Measurements from ENCODE around the gene LEFTY1. TPM values are rescaled to one million over a fixed set of nuclear protein-coding genes. Genes with fewer than 3 reads are reported as not detected.

The LEFTY1 gene
- total and polyA plus RNA-seq, 5 donors from 2014 or later: 0.13 to 0.39 (median 0.17) TPM; not detected in 2

DNA sequence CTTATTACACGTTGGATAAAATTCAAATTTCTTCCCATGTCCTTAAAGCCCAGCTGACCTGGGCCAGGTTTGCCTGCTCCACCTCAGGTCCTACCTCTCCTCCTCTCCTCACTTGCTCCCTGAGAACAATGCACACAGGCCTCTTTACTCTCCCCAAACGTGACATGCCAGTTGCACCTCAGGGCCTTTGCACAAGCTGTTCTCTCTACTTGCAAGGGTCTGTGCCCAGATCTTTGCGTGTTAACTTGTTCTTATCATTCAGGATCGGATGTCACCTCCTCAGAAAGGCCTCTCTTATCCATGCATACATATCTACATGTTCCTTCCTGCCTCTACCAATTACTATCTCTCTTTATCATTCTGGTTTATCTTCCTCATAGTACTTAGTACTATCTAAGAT, 14.7 kb upstream of the LEFTY1 start:
- H3K4me3 ChIP-seq (ENCODE audit: low read depth, low read length): no peak overlapping the region
- no peak for DNase-seq
- no peaks in the 10 kb centered on the region for H3K27me3 ChIP-seq (ENCODE audit: control insufficient read depth, insufficient read depth, low read length)
- H3K9me3 Mint-ChIP-seq: peaks cover 0 to 3% (median 0%) of the 10 kb centered on the region in 7 donors
- ATAC-seq (ENCODE audit: low read depth in 2 of 2): no peak
- H3K4me1 ChIP-seq (ENCODE audit: control insufficient read depth, insufficient read depth, low read length, poor library complexity, severe bottlenecking): peaks cover 13% of the 10 kb centered on the region
- H3K36me3 ChIP-seq (ENCODE audit: control insufficient read depth, insufficient read depth, low read length): no peaks in the 10 kb centered on the region
- peaks cover under 1 to 46% (median 27%) of the 10 kb centered on the region in 4 donors for H3K4me1 Mint-ChIP-seq
- H3K36me3 Mint-ChIP-seq: no peaks in the 10 kb centered on the region
- H3K27ac Mint-ChIP-seq: peak overlapping the region in 2 of 3 donors; percentile 56 to 74
- H3K27ac ChIP-seq (ENCODE audit: insufficient read depth, low read length, poor library complexity, severe bottlenecking): no peak overlapping the region
- no peak overlapping the region for H3K4me3 Mint-ChIP-seq
- no peaks in the 10 kb centered on the region for H3K9me3 ChIP-seq (ENCODE audit: control insufficient read depth in 2 of 2, low read length in 2 of 2)
- peaks cover 4% of the 10 kb centered on the region for H3K27me3 Mint-ChIP-seq

DNA sequence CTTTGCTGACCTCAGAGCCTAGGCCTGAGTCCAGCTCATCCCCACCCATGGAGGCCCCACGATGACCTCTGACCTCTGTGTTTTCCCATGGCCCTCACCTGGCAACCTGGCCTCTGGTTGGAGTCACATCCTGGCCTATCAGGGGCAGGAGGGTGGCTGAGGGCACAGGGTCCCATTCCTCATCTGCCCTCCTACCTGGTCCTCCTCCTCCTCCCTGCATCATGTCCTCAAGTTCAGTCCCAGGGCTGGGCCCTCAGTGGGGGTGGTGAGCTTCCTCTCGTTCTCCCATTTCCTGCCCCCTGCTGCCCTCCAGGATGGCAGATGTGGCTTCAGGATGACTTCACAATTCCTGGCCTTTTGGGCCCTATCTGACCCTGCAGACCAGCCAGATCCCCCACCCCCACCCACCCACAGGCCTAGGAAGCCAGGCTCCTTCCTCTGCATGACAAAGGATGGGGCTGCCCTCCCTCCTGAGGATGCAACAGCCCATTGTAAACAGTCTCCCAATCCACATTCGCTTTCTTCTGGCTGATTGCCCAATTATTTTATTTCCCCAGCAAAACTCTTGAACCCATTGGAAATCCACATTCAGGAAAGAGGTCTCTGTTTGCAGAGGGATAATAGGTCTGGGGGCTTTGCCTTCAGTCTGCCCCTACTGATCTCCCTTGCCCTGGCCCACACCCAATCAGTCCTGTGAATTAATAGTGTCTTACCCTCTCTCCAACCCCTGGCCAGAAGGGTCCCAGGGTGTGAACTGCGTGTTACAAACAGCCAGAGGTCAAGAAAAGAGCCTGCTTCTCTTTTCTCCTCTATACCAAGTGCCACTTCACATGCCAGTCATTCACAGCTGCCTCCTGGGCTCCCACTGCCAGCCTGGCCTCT, 10.3 kb upstream of the LEFTY1 start:
- Mint-ChIP-seq H3K27ac (peak overlapping the region; percentile 96 to 100 (median 99)), H3K36me3 (no peaks in the 10 kb centered on the region), H3K27me3 (peaks cover 4% of the 10 kb centered on the region), H3K4me1 (peaks cover 14 to 63% (median 42%) of the 10 kb centered on the region in 4 donors), H3K4me3 (peak overlapping the region; percentile 28 to 88 (median 51)), H3K9me3 (peaks cover 0 to 3% (median 0%) of the 10 kb centered on the region in 7 donors)
- Histone ChIP-seq H3K4me3 (ENCODE audit: low read depth, low read length) (no peak overlapping the region), H3K9me3 (ENCODE audit: control insufficient read depth in 2 of 2, low read length in 2 of 2) (no peaks in the 10 kb centered on the region), H3K27me3 (ENCODE audit: control insufficient read depth, insufficient read depth, low read length) (no peaks in the 10 kb centered on the region), H3K27ac (ENCODE audit: insufficient read depth, low read length, poor library complexity, severe bottlenecking) (peak overlapping the region; percentile 94), H3K4me1 (ENCODE audit: control insufficient read depth, insufficient read depth, low read length, poor library complexity, severe bottlenecking) (peaks cover 41% of the 10 kb centered on the region), H3K36me3 (ENCODE audit: control insufficient read depth, insufficient read depth, low read length) (no peaks in the 10 kb centered on the region)
- no peak for ATAC-seq (ENCODE audit: low read depth in 2 of 2)
- no peak for DNase-seq

DNA sequence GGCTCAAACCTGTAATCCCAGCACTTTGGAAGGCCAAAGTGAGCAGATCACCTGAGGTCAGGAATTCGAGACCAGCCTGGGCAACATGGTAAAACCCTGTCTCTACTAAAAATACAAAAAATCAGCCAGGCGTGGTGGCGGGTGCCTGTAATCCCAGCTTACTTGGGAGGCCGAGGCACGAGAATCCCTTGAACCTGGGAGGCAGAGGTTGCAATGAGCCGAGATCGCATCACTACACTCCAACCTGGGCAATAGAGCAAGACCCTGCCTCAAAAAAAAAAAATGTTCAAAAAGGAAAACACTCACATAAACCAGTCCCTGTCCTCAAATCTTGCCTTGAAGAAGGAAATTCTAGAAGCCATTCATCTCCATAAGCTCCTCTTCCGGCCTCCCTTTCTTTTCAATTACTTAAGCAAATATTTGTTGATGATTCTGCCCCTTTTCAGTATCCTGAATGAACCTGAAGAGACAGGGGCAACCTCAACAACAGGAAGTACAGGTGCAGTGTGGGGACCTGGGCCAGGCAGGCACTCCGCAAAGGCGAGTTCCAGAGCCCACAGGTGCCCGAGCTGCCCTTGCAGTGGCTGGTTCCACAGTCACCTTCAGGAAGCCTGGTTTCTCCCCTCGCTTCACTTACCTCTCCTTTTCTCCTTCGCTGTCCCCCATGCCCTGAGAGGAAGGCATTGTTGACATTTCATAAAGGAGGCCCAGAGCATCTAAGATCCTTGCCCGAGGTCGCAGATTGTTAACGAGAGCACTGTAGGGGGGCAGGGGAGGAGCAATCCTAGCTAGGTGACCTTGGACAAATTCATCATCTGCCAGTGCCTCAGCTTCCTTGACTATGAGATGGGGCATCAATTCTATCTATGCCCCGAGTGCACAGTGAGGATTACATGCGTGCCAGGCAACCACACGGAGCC, 8.9 kb upstream of the LEFTY1 start:
- DNase-seq: peak; percentile 30 to 81 (median 68)
- Mint-ChIP-seq H3K27me3 (peaks cover 4% of the 10 kb centered on the region), H3K4me3 (peak overlapping the region; percentile 4 to 91 (median 82)), H3K36me3 (no peaks in the 10 kb centered on the region), H3K9me3 (no peaks in the 10 kb centered on the region), H3K27ac (peak overlapping the region; percentile 99 to 100 (median 99)), H3K4me1 (peaks cover 20 to 69% (median 44%) of the 10 kb centered on the region in 4 donors)
- Histone ChIP-seq H3K27me3 (ENCODE audit: control insufficient read depth, insufficient read depth, low read length) (no peaks in the 10 kb centered on the region), H3K4me3 (ENCODE audit: low read depth, low read length) (peak overlapping the region; percentile 60), H3K36me3 (ENCODE audit: control insufficient read depth, insufficient read depth, low read length) (no peaks in the 10 kb centered on the region), H3K9me3 (ENCODE audit: control insufficient read depth in 2 of 2, low read length in 2 of 2) (no peaks in the 10 kb centered on the region), H3K27ac (ENCODE audit: insufficient read depth, low read length, poor library complexity, severe bottlenecking) (peak overlapping the region; percentile 94), H3K4me1 (ENCODE audit: control insufficient read depth, insufficient read depth, low read length, poor library complexity, severe bottlenecking) (peaks cover 41% of the 10 kb centered on the region)
- ATAC-seq (ENCODE audit: low read depth in 2 of 2): peak; percentile 50 to 56

DNA sequence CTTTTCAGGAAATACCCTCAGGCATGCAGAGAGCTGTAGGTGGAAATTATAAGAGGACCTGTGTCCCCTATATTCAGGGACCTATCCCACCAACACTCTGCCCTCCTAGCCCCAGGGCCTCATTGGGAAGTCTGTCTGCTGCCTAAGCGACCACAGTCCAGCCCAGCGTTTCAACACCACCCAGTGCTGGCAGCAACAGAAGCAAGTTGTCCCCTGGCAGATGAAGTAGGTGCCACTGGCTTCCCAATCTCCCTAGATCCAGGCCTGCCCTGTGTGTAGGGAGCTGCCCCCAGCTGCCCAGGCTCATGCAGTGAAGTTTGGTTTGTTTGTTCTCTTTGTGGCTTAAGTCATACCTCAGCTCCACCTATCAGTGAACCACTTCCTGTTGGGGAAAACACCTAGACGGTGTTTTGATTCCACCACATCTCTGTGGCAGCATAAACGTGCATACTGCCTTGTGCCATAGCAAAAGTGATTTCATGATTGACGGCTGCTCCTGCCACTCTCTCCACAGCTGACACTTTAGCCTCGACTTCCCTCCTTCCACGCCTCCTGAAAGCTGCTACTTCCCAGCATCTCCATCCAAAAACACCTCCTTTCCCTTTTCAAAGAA, 8.1 kb upstream of the LEFTY1 start:
- peaks cover 20 to 66% (median 39%) of the 10 kb centered on the region in 4 donors for H3K4me1 Mint-ChIP-seq
- peak overlapping the region; percentile 45 to 91 (median 82) for H3K4me3 Mint-ChIP-seq
- ATAC-seq (ENCODE audit: low read depth in 2 of 2) (peak; percentile 98), DNase-seq (peak; percentile 73 to 97 (median 90))
- no peaks in the 10 kb centered on the region for H3K27me3 Mint-ChIP-seq
- H3K27me3 ChIP-seq (ENCODE audit: control insufficient read depth, insufficient read depth, low read length): no peaks in the 10 kb centered on the region
- H3K4me1 ChIP-seq (ENCODE audit: control insufficient read depth, insufficient read depth, low read length, poor library complexity, severe bottlenecking): peaks cover 41% of the 10 kb centered on the region
- H3K27ac Mint-ChIP-seq: peak overlapping the region; percentile 99 to 100 (median 99)
- H3K36me3 Mint-ChIP-seq: no peaks in the 10 kb centered on the region
- H3K27ac ChIP-seq (ENCODE audit: insufficient read depth, low read length, poor library complexity, severe bottlenecking): peak overlapping the region; percentile 94
- H3K36me3 ChIP-seq (ENCODE audit: control insufficient read depth, insufficient read depth, low read length): no peaks in the 10 kb centered on the region
- peak overlapping the region; percentile 60 for H3K4me3 ChIP-seq (ENCODE audit: low read depth, low read length)
- H3K9me3 Mint-ChIP-seq: no peaks in the 10 kb centered on the region
- H3K9me3 ChIP-seq (ENCODE audit: control insufficient read depth in 2 of 2, low read length in 2 of 2): no peaks in the 10 kb centered on the region

DNA sequence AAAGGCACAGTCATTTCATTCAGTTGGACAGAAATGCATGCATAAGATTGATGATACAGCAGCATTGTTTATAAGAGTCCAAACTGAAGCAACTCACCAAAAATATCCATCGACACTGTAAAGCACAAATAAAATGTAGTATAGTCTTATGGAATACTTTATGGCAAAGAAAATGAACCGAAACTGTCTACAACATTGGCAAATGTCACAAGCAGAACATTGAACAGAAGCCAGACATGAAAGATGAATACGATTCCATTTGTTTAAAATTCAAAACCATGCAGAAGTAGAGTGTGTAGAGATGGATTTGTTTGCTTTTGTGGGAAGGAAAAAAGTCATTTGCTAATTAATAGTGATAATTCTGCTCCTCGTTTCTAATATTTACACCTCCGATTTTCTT, 7.5 kb upstream of the LEFTY1 start:
- ATAC-seq (ENCODE audit: low read depth in 2 of 2) (no peak), DNase-seq (peak in 2 of 3 donors; percentile 22 to 27)
- Histone ChIP-seq H3K4me1 (ENCODE audit: control insufficient read depth, insufficient read depth, low read length, poor library complexity, severe bottlenecking) (peaks cover 41% of the 10 kb centered on the region), H3K4me3 (ENCODE audit: low read depth, low read length) (peak overlapping the region; percentile 60), H3K27ac (ENCODE audit: insufficient read depth, low read length, poor library complexity, severe bottlenecking) (peak overlapping the region; percentile 94), H3K36me3 (ENCODE audit: control insufficient read depth, insufficient read depth, low read length) (no peaks in the 10 kb centered on the region), H3K9me3 (ENCODE audit: control insufficient read depth in 2 of 2, low read length in 2 of 2) (no peaks in the 10 kb centered on the region), H3K27me3 (ENCODE audit: control insufficient read depth, insufficient read depth, low read length) (no peaks in the 10 kb centered on the region)
- peak overlapping the region; percentile 45 to 91 (median 82) for H3K4me3 Mint-ChIP-seq
- H3K27me3 Mint-ChIP-seq: no peaks in the 10 kb centered on the region
- H3K4me1 Mint-ChIP-seq: peaks cover 20 to 66% (median 40%) of the 10 kb centered on the region in 4 donors
- no peaks in the 10 kb centered on the region for H3K9me3 Mint-ChIP-seq
- peak overlapping the region; percentile 99 to 100 (median 99) for H3K27ac Mint-ChIP-seq
- H3K36me3 Mint-ChIP-seq: no peaks in the 10 kb centered on the region

DNA sequence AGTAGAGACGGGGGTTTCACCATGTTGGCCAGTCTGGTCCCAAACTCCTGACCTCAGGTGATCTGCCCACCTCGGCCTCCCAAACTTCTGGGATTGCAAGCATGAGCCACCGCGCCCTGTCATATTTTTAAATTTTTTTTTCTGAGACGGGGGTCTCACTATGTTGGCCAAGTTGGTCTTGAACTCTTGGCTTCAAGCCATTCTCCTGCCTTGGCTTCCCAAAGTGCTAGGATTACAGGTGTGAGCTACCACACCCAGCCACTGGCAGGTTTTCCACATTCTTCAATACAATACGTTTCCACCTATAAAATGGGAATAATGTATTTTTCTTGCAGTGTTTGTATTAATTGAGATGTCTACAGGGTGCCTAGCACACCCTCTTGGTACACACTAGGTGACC, 3.4 kb upstream of the LEFTY1 start:
- Histone ChIP-seq H3K27me3 (ENCODE audit: control insufficient read depth, insufficient read depth, low read length) (no peaks in the 10 kb centered on the region), H3K9me3 (ENCODE audit: control insufficient read depth in 2 of 2, low read length in 2 of 2) (no peaks in the 10 kb centered on the region), H3K4me3 (ENCODE audit: low read depth, low read length) (no peak overlapping the region), H3K4me1 (ENCODE audit: control insufficient read depth, insufficient read depth, low read length, poor library complexity, severe bottlenecking) (peaks cover 19% of the 10 kb centered on the region), H3K27ac (ENCODE audit: insufficient read depth, low read length, poor library complexity, severe bottlenecking) (no peak overlapping the region), H3K36me3 (ENCODE audit: control insufficient read depth, insufficient read depth, low read length) (no peaks in the 10 kb centered on the region)
- no peak overlapping the region for H3K4me3 Mint-ChIP-seq
- DNase-seq (no peak), ATAC-seq (ENCODE audit: low read depth in 2 of 2) (no peak)
- H3K4me1 Mint-ChIP-seq: peaks cover 11 to 55% (median 20%) of the 10 kb centered on the region in 4 donors
- no peak overlapping the region for H3K27ac Mint-ChIP-seq
- H3K36me3 Mint-ChIP-seq: no peaks in the 10 kb centered on the region
- no peaks in the 10 kb centered on the region for H3K9me3 Mint-ChIP-seq
- H3K27me3 Mint-ChIP-seq: no peaks in the 10 kb centered on the region
